ENCODE measurements around the gene PSMD13.
"Not testable (repeated sequence)": the region's sequence is repeated elsewhere in the genome, so short reads cannot be mapped to it uniquely, and the experiment has no call there.

DNA sequence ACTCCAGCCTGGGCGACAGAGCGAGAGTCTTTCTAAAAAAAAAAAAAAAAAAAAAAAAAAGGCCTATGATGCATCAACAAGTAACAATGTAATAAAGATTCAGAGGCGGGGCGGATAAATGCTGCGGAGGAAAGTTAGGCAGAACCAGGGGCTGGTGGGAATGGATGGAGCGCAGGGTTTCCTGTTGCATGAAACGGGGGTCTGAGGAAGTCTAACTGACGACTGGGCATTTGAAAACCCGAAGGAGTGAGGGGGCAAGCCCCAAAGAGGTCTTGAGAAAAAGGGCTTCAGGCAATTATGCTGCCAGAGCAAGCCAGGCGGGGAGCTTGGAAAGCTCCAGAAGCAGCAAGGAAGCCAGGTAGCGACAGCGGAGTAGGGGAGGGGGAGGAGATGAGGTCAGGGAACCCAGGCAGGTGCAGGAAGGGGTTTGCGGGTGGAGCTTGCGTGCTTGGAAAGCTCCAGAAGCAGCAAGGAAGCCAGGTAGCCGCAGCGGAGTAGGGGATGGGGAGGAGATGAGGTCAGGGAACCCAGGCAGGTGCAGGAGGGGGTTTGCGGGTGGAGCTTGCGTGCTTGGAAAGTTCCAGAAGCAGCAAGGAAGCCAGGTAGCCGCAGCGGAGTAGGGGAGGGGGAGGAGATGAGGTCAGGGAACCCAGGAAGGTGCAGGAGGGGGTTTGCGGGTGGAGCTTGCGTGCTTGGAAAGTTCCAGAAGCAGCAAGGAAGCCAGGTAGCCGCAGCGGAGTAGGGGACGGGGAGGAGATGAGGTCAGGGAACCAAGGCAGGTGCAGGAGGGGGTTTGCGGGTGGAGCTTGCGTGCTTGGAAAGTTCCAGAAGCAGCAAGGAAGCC is 50.4 kb downstream of the PSMD13 start:
- TF ChIP-seq, protein P1, sequence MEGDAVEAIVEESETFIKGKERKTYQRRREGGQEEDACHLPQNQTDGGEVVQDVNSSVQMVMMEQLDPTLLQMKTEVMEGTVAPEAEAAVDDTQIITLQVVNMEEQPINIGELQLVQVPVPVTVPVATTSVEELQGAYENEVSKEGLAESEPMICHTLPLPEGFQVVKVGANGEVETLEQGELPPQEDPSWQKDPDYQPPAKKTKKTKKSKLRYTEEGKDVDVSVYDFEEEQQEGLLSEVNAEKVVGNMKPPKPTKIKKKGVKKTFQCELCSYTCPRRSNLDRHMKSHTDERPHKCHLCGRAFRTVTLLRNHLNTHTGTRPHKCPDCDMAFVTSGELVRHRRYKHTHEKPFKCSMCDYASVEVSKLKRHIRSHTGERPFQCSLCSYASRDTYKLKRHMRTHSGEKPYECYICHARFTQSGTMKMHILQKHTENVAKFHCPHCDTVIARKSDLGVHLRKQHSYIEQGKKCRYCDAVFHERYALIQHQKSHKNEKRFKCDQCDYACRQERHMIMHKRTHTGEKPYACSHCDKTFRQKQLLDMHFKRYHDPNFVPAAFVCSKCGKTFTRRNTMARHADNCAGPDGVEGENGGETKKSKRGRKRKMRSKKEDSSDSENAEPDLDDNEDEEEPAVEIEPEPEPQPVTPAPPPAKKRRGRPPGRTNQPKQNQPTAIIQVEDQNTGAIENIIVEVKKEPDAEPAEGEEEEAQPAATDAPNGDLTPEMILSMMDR (optimal IDR thresholded peaks at IDR 0.05 in 1 of 3, IDR thresholded peaks at IDR 0.05 in 1 of 3, conservative IDR thresholded peaks at IDR 0.05 in 1 of 3; ENCODE audit: extremely low read depth in 1 of 3, insufficient read depth in 2 of 3, low read length in 3 of 3), result not testable (repeated sequence)
- TF ChIP-seq EZH2 (IDR thresholded peaks at IDR 0.05; ENCODE audit: low read length), result not testable (repeated sequence)

Data from keratinocyte (primary cell).